Measurements from ENCODE around the gene MSANTD2.

Gene MSANTD2

GRCh38 chr11:124737638-124738305 is 62.4 kb downstream of the MSANTD2 start:
- no peak for DNase-seq (ENCODE audit: low read depth in 2 of 2)

GRCh38 chr11:124736736-124737135 is 63.5 kb downstream of the MSANTD2 start:
- no peak for DNase-seq (ENCODE audit: low read depth in 2 of 2)

- DNase-seq (ENCODE audit: low read depth in 2 of 2): no peak
Measured at GRCh38 chr11:124732230-124732629, 68.0 kb downstream of the MSANTD2 start.

GRCh38 chr11:124729571-124729970 is 70.6 kb downstream of the MSANTD2 start:
- DNase-seq (ENCODE audit: low read depth in 2 of 2): no peak

- DNase-seq (ENCODE audit: low read depth in 2 of 2): no peak
Measured at GRCh38 chr11:124728134-124728533, 72.1 kb downstream of the MSANTD2 start.

- DNase-seq (ENCODE audit: low read depth in 2 of 2): no peak
Measured at GRCh38 chr11:124727474-124727873, 72.7 kb downstream of the MSANTD2 start.

- DNase-seq (ENCODE audit: low read depth in 2 of 2): no peak
Measured at GRCh38 chr11:124725719-124726105, 74.5 kb downstream of the MSANTD2 start.

GRCh38 chr11:124724979-124725718 is 75.1 kb downstream of the MSANTD2 start:
- no peak for DNase-seq (ENCODE audit: low read depth in 2 of 2)

- no peak for DNase-seq (ENCODE audit: low read depth in 2 of 2)
Measured at GRCh38 chr11:124722176-124722575, 78.0 kb downstream of the MSANTD2 start.

GRCh38 chr11:124719534-124719933 is 80.7 kb downstream of the MSANTD2 start:
- DNase-seq (ENCODE audit: low read depth in 2 of 2): no peak

- DNase-seq (ENCODE audit: low read depth in 2 of 2): no peak
Measured at GRCh38 chr11:124718801-124719200, 81.4 kb downstream of the MSANTD2 start.

GRCh38 chr11:124717786-124718651 is 82.2 kb downstream of the MSANTD2 start:
- DNase-seq (ENCODE audit: low read depth in 2 of 2): peak in 1 of 2 donors; percentile 4

GRCh38 chr11:124717421-124717785 is 82.8 kb downstream of the MSANTD2 start:
- no peak for DNase-seq (ENCODE audit: low read depth in 2 of 2)

GRCh38 chr11:124716591-124716990 is 83.6 kb downstream of the MSANTD2 start:
- no peak for DNase-seq (ENCODE audit: low read depth in 2 of 2)

Measured in stimulated activated CD4-positive, alpha-beta T cell treated with anti-CD3 and anti-CD28 coated beads, Interleukin-4, amount 100 ng/mL, for 48 hours (primary cell).